GM23248 (cell line): ENCODE measurements around the gene TMEM129.

Source experiments
- EZH2 ChIP-seq: fragments of 200-600 bp; sonication (generic); IDR thresholded peaks from 2 replicates; pipeline ENCODE4 v1.6.1; 2018; ENCODE audit warnings: antibody characterized with exemption, mild to moderate bottlenecking; ENCODE audit not compliant: insufficient read depth, poor library complexity, severe bottlenecking
- EZH2phosphoT487 ChIP-seq: fragments of 200-600 bp; sonication (generic); IDR thresholded peaks from 2 replicates; pipeline ENCODE4 v1.6.1; 2018; ENCODE audit warnings: antibody characterized with exemption, moderate library complexity, mild to moderate bottlenecking, low read depth; ENCODE audit not compliant: insufficient read depth

GRCh38 chr4:1752284-1753041 lies 31.3 kb upstream of the TMEM129 start:
- TF ChIP-seq EZH2 (no peak), EZH2phosphoT487 (no peak)
